ENCODE data around the gene LMOD2. TPM values are rescaled to one million over a fixed set of nuclear protein-coding genes. Genes with fewer than 3 reads are reported as not detected.

The LMOD2 gene
- total RNA-seq, 4 donors from 2014 or later: not detected

DNA sequence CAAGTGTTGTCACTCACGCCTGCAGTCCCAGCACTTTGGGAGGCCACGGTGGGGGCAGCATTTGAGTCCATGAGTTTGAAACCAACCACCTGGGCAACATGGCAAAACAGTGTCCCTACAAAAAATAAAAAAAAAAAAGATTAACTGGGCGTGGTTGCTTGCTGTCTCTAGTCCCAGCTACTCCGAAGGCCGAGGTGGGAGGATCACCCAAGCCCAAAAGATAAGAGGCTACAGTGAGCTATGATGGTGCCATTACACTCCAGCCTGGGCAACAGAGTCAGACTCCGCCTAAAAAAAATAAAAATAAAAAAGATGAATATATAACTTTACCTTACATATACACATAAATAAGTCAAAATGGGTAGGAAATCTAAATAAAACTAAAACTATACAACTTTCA, 2.5 kb upstream of the LMOD2 start:
- 79 to 87% methylated on average over 6 of the region's 6 CpGs for WGBS, 2 donors (ENCODE audit: low coverage in 1 of 2)
- no peaks in the 10 kb centered on the region for H3K36me3 ChIP-seq
- no peak overlapping the region for H3K27ac ChIP-seq
- H3K27me3 ChIP-seq: no peaks in the 10 kb centered on the region
- H3K9me3 ChIP-seq: no peaks in the 10 kb centered on the region
- no peak overlapping the region for H3K4me3 ChIP-seq
- ATAC-seq: no peak
- no peaks in the 10 kb centered on the region for H3K4me1 ChIP-seq
- TF ChIP-seq POLR2AphosphoS5 (IDR thresholded peaks at IDR 0.05): no peak
- TF ChIP-seq, protein P1, sequence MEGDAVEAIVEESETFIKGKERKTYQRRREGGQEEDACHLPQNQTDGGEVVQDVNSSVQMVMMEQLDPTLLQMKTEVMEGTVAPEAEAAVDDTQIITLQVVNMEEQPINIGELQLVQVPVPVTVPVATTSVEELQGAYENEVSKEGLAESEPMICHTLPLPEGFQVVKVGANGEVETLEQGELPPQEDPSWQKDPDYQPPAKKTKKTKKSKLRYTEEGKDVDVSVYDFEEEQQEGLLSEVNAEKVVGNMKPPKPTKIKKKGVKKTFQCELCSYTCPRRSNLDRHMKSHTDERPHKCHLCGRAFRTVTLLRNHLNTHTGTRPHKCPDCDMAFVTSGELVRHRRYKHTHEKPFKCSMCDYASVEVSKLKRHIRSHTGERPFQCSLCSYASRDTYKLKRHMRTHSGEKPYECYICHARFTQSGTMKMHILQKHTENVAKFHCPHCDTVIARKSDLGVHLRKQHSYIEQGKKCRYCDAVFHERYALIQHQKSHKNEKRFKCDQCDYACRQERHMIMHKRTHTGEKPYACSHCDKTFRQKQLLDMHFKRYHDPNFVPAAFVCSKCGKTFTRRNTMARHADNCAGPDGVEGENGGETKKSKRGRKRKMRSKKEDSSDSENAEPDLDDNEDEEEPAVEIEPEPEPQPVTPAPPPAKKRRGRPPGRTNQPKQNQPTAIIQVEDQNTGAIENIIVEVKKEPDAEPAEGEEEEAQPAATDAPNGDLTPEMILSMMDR (IDR thresholded peaks at IDR 0.05): no peak
- no peak for TF ChIP-seq POLR2A (IDR thresholded peaks at IDR 0.05)
- no peak for TF ChIP-seq EP300 (IDR thresholded peaks at IDR 0.05)

DNA sequence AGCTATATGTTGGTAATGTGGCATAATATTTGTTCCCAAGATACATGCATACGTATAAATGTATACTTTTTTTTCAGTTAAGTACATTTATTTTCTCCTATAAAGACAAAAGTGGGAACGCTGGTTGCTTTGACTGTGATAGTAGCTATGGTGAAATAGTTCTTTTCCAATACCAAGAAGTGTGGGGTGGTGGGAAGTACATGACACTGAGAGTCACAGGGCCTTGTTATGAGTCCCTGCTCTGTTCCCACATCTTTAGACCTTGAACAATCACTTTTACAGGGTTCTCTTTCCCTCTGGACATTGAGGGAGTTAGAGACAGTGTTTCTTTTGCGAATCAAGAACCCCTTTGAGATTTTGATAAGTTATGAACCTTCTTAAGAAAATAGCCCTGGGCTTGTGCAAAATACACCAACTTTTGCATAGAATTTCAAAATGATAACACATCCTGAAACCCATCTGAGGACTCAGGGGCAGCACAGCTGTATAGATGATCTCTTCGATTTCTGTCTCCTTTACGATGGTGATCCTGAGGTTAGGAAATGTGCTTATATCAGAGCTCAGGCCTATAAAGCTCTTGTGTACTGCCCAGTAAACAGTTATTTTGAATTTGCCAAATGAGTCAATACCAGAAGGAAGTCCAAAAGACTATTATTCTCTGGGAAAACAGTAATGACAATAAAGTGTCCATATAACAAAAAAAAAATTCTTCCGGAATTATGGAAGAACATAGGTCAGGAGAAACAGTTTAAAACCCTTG, 1.1 kb downstream of the LMOD2 start:
- Histone ChIP-seq H3K36me3 (no peaks in the 10 kb centered on the region), H3K4me1 (no peaks in the 10 kb centered on the region), H3K9me3 (no peaks in the 10 kb centered on the region), H3K27ac (no peak overlapping the region), H3K4me3 (no peak overlapping the region), H3K27me3 (no peaks in the 10 kb centered on the region)
- no peak for ATAC-seq
- WGBS, 2 donors (ENCODE audit: low coverage in 1 of 2): 86 to 88% methylated on average over 6 of the region's 6 CpGs
- no peak for TF ChIP-seq POLR2AphosphoS5 (IDR thresholded peaks at IDR 0.05)
- TF ChIP-seq, protein P1 (IDR thresholded peaks at IDR 0.05): no peak
- TF ChIP-seq POLR2A (IDR thresholded peaks at IDR 0.05): no peak

DNA sequence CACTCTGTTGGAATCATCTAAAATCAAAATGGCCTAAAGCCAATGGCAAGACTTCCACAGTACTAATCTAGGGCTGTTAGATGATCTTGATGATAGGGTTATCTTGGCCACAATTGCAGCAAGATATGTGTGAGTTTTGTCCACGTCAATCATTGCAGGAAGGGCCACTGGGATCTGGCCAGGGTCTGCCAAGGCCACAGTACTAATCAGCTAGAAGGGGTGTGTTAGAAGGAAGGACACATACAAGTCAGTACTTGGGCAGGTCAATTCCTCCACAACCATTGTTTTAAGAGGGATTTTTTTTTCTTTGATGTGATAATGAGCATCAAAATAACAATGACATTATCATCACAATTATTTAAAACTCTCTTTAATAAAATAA, 1.6 kb downstream of the LMOD2 start:
- no peak overlapping the region for H3K27ac ChIP-seq
- TF ChIP-seq POLR2A (IDR thresholded peaks at IDR 0.05) (no peak), EP300 (IDR thresholded peaks at IDR 0.05) (no peak), POLR2AphosphoS5 (IDR thresholded peaks at IDR 0.05) (no peak)
- TF ChIP-seq, protein P1 (IDR thresholded peaks at IDR 0.05): no peak
- no peaks in the 10 kb centered on the region for H3K36me3 ChIP-seq
- H3K27me3 ChIP-seq: no peaks in the 10 kb centered on the region
- no peak for ATAC-seq
- H3K4me1 ChIP-seq: no peaks in the 10 kb centered on the region
- no peaks in the 10 kb centered on the region for H3K9me3 ChIP-seq
- H3K4me3 ChIP-seq: no peak overlapping the region
- WGBS, 2 donors (ENCODE audit: low coverage in 1 of 2): 63 to 71% methylated on average over 1 of the region's 1 CpG

DNA sequence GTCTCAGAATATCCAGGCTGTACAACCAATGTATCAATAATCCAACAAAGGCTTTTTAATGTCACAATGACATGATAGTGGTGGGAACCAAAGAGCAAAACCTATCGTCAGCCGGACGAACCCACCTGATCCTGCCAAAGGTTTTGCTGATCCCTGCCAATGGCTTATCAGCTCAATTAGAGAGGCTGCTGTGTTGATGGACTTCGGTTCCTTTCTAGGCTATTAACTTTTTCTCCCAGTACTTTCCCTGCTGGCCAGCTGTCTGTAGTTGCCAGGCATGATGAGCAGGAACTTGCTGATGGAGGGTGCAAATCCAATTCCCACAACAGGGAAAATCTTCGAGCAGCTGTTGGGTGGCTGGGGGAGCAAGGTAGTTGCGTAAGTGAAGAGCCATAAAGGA, 2.4 kb downstream of the LMOD2 start:
- H3K4me1 ChIP-seq: no peaks in the 10 kb centered on the region
- TF ChIP-seq POLR2A (IDR thresholded peaks at IDR 0.05): no peak
- TF ChIP-seq POLR2AphosphoS5 (IDR thresholded peaks at IDR 0.05): no peak
- TF ChIP-seq EP300 (IDR thresholded peaks at IDR 0.05): no peak
- TF ChIP-seq, protein P1 (IDR thresholded peaks at IDR 0.05): no peak
- no peak overlapping the region for H3K27ac ChIP-seq
- H3K4me3 ChIP-seq: no peak overlapping the region
- H3K27me3 ChIP-seq: no peaks in the 10 kb centered on the region
- ATAC-seq: no peak
- H3K9me3 ChIP-seq: no peaks in the 10 kb centered on the region
- 81 to 98% methylated on average over 4 to 6 of the region's 6 CpGs for WGBS, 2 donors (ENCODE audit: low coverage in 1 of 2)
- H3K36me3 ChIP-seq: no peaks in the 10 kb centered on the region
